Right ventricle myocardium superior (tissue), 1 donor: ENCODE measurements around the gene KRTAP4-4. TPM values are rescaled to one million over a fixed set of nuclear protein-coding genes. Genes with fewer than 3 reads are reported as not detected.
"Not testable (repeated sequence)": the region's sequence is repeated elsewhere in the genome, so short reads cannot be mapped to it uniquely, and the experiment has no call there.

Experiments
- ATAC-seq: fragments of 200-7000 bp; cut with Tn5 transposase; one replicate; pipeline ENCODE4 v1.9.1; 2020; ENCODE audit warnings: mild to moderate bottlenecking; ENCODE audit not compliant: poor library complexity
- DNase-seq: peaks from one replicate; pipeline ENCODE4 v3.0.0-alpha.2; 2020
- intact Hi-C: fragments of 100-400 bp; cut with DNase I; formaldehyde crosslinking; loops from one replicate; pipeline ENCODE4 v1.11.2; 2022
- long read RNA-seq: library from polyadenylated mRNA; unstranded; transcript quantifications from one replicate; pipeline ENCODE4 v2.0.0, GENCODE V29; 2021
- total RNA-seq: library from RNA; stranded (reverse); fragmentation: NEBNext Ultra II Directional; extraction: Animal tissue kit (Norgen Biotek cat#: 25700); gene quantifications from one replicate; pipeline ENCODE4 v1.2.1, GENCODE V29; 2021
- donor health status: DM: no; HTN: yes; CAD: no; lungs with severe emphysema.

The KRTAP4-4 gene
- not detected for total RNA-seq
- long read RNA-seq, result 0 reads

- ATAC-seq, result no peak
- intact Hi-C loops, result no loop called here
- DNase-seq, result no peak
These were observed at the start of gene KRTAP4-4 for GRCh38 chr17:41160648-41161047. TSS of gene KRTAP4-4 (minus strand) at chr17:41160748. CDS start at chr17:41160691, 57 bp downstream.

DNA sequence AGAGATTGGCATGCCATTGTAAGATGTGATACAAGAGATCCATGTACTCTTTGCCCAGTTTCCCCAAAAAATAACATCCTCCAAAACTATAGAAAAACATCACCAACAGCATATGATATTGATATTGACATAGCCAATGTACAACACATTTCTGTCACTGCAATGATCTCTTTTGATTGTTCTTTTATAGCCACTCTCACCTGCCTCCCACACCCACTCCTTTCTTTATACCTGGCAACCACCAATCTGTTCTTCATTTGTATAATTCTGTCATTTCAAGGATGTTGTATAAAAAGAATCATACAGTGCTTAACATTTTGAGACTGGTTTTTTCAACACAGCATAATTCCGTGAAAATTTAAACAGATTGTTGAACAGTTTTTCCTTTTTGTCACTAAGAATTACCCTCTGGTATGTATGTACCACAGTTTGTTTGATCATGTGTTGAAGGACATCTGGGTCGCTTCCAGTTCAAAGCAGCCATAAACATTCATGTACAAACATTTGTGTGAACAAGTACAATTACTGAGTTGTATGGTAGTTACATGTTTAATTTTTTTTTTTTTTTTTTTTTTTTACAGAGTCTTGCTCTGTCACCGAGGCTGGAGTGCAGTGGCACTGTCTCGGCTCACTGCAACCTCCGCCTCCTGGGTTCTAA lies 39.0 kb upstream of the KRTAP4-4 start:
- ATAC-seq, result no peak
- intact Hi-C loops, result no loop called here

DNA sequence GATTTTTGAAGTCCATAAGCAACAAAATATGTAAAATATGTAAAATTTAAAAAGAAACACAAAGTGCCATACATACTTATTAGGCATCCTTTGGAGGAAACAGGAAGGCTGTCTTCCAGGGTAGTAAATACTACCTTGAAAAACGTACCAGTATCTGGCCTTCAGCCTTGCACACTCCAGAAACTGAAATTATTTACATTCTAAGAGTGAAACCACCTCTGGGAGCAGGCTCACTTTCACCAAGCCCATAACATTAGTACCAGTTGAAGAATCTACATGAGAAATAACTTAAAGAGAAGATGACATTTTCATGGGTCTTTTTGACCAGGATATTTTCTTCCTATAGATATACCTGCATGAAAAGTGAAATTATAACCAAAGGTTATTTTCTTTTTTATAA lies 35.5 kb upstream of the KRTAP4-4 start:
- intact Hi-C loops, result no loop called here
- DNase-seq (no peak), ATAC-seq (no peak)

More for the DNA sequence above, 39.0 kb upstream of the KRTAP4-4 start:
- DNase-seq, result no peak

DNA sequence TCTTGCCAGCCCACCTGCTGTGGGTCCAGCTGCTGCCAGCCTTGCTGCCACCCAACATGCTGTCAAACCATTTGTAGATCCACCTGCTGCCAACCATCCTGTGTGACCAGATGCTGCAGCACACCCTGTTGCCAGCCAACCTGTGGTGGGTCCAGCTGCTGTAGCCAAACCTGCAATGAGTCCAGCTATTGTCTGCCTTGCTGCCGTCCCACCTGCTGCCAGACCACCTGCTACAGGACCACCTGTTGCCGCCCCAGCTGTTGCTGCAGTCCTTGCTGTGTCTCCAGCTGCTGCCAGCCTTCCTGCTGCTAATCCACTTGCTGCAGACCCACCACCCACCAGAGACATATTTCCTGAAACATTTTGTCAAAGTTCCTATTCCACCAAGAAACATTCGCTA lies 29.8 kb upstream of the KRTAP4-4 start:
- intact Hi-C loops, result no loop called here
- DNase-seq (no peak), ATAC-seq (no peak)

- intact Hi-C loops, DNase-seq, ATAC-seq: not testable (repeated sequence)
These were observed 29.3 kb upstream of the KRTAP4-4 start, which contains the start of gene KRTAP9-1 for GRCh38 chr17:41189837-41190318. TSS of gene KRTAP9-1 (plus strand) at chr17:41189887. CDS start at chr17:41189887, 0 bp downstream.

GRCh38 chr17:41186872-41187271 lies 26.3 kb upstream of the KRTAP4-4 start:
- DNase-seq (no peak), ATAC-seq (no peak)
- intact Hi-C loops, result no loop called here

- ATAC-seq (no peak), DNase-seq (no peak)
- intact Hi-C loops, result no loop called here
These were observed 24.5 kb upstream of the KRTAP4-4 start for GRCh38 chr17:41185001-41185400.

- DNase-seq (no peak), ATAC-seq (no peak)
These were observed 24.0 kb upstream of the KRTAP4-4 start, which contains the start of gene KRTAP4-1 for GRCh38 chr17:41184480-41184961. TSS of gene KRTAP4-1 (minus strand) at chr17:41184911. CDS start at chr17:41184854, 57 bp downstream.

DNA sequence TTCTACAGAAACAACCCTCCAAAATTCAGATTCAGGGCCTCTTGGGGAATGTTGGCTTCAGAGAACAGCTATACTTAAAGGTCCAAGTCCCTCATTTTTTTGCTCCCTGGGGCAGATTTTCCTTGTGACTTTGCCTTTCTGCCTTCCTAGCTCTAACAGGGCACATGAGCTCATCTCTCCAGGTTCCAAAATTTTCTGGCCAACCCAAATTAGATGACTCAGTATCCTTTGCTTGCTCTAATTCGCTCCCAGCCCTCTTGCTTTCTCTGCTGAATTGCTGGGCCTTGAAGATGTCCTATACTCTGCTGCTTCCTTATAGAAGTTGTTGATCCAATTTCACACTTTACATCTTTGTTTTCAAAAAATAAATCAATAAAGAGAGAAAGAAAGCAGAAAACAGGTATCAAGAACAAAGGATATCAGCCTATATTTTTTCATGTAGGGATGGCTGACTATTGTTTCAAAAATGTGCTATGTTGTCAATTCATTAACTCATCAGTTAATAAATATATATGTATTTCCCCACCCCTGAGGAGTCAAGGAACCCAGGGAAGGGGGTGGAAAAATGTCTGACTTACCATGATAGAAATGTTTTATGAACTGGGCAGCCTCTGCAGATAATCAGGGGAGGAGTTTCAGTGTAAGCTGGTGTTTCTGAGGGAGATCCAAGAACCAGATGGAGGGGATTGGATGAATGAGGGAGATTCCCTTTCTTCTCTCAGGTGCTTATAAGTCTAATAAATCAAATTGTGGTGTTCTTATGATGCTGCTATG lies 18.5 kb upstream of the KRTAP4-4 start:
- DNase-seq (no peak), ATAC-seq (no peak)
- intact Hi-C loops, result no loop called here

More at GRCh38 chr17:41184480-41184961, 24.0 kb upstream of the KRTAP4-4 start, which contains the start of gene KRTAP4-1:
- intact Hi-C loops, result no loop called here

DNA sequence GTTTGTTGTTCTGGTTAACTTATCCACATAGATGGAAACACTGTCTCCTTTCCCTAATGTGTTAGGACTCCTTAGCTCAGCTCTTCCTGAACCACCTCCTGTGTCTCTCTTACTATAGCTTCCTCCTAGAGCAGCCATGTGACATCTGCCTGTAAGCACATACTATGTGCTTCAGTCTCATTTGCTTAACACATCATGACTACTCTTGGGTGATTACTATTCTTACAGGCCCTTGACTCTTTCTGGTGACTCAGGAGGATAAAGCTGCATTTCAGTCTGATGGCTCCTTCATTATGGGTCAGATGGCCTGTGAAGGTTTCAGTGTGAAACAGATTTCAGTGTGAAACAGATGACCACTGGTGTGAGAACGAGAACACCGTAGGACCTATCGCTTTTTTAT lies 17.8 kb upstream of the KRTAP4-4 start:
- DNase-seq (no peak), ATAC-seq (no peak)
- intact Hi-C loops, result no loop called here

GRCh38 chr17:41177727-41178271 lies 17.3 kb upstream of the KRTAP4-4 start, which contains the start of gene KRTAP4-2:
TSS of gene KRTAP4-2 (minus strand) at chr17:41178221. CDS start at chr17:41178164, 57 bp downstream.
- intact Hi-C loops, result no loop called here
- DNase-seq (no peak), ATAC-seq (no peak)

GRCh38 chr17:41176744-41177387 lies 16.3 kb upstream of the KRTAP4-4 start:
- DNase-seq (no peak), ATAC-seq (no peak)
- intact Hi-C loops, result no loop called here

- intact Hi-C loops, result no loop called here
These were observed 11.3 kb upstream of the KRTAP4-4 start for GRCh38 chr17:41171886-41172285.

DNA sequence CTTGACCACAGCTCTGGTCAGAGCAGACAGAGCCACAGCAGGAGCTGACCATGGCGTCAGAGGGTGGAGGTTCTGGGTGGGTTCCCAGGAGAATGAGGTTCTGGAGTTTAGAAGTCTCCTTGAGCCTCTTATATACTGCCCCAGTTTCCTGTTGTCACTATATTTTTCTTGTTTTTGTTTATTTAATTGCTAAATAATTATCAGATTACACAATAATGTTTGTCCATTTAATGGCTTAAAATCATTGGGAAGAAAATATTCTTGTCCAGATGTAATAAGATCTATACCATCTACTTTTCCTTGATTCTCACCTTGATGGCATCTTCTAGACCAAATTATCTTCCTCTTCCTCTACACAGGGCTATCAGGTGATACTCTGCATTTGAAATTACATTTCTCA lies 7.6 kb upstream of the KRTAP4-4 start, which contains the start of gene KRTAP4-3:
TSS of gene KRTAP4-3 (minus strand) at position 101 of the 400 bp plus-strand sequence. CDS start at position 52, 49 bp downstream.
- no peak for ATAC-seq

More at GRCh38 chr17:41171886-41172285, 11.3 kb upstream of the KRTAP4-4 start:
- no peak for ATAC-seq
- DNase-seq, result no peak

GRCh38 chr17:41167561-41167960 lies 7.0 kb upstream of the KRTAP4-4 start:
- DNase-seq (no peak), ATAC-seq (no peak)
- intact Hi-C loops, result no loop called here

More for the DNA sequence above, 7.6 kb upstream of the KRTAP4-4 start, which contains the start of gene KRTAP4-3:
- no peak for DNase-seq
- intact Hi-C loops, result no loop called here

- intact Hi-C loops, result no loop called here
- DNase-seq (no peak), ATAC-seq (no peak)
These were observed 3.3 kb upstream of the KRTAP4-4 start for GRCh38 chr17:41163828-41164227.

- ATAC-seq, DNase-seq, intact Hi-C loops: not testable (repeated sequence)
These were observed 358 bp downstream of the KRTAP4-4 start for GRCh38 chr17:41160190-41160589.

GRCh38 chr17:41153856-41154255 lies 6.7 kb downstream of the KRTAP4-4 start:
- ATAC-seq (no peak), DNase-seq (no peak)
- intact Hi-C loops, result no loop called here
